GM23338 (cell line): ENCODE results near the gene TAF3. TPM values are rescaled to one million over a fixed set of nuclear protein-coding genes. Genes with fewer than 3 reads are reported as not detected.

ENCODE experiments used
- ATAC-seq: fragments of 200-7000 bp; cut with Tn5 transposase; 3 replicates; pipeline ENCODE4 v1.9.1; 2020
- DNase-seq: peaks from one replicate; pipeline ENCODE4 v3.0.0-alpha.2; 2015; ENCODE audit warnings: low spot score
- H2AFZ ChIP-seq: fragments of 200-600 bp; sonication (generic); 2 replicates; pipeline ENCODE4 v1.8.0; 2016; ENCODE audit warnings: antibody characterized with exemption, mild to moderate bottlenecking, moderate library complexity
- H3F3A ChIP-seq: fragments of 200-600 bp; sonication (generic); replicated peaks from 2 replicates; pipeline ENCODE4 v1.8.0; 2017; ENCODE audit warnings: antibody characterized with exemption, mixed run types, low read depth
- H3K27ac ChIP-seq: fragments of 200-600 bp; sonication (generic); 2 replicates; pipeline ENCODE4 v1.6.1; 2016; ENCODE audit warnings: low read depth
- H3K27me3 ChIP-seq: fragments of 200-600 bp; sonication (generic); 2 replicates; pipeline ENCODE4 v1.8.0; 2016; ENCODE audit warnings: mild to moderate bottlenecking, mixed run types, moderate library complexity; ENCODE audit not compliant: insufficient read depth
- H3K36me3 ChIP-seq: fragments of 200-600 bp; sonication (generic); 2 replicates; pipeline ENCODE4 v1.8.0; 2016; ENCODE audit warnings: mild to moderate bottlenecking; ENCODE audit not compliant: insufficient read depth
- H3K4me1 ChIP-seq: fragments of 200-600 bp; sonication (generic); 2 replicates; pipeline ENCODE4 v1.8.0; 2016; ENCODE audit warnings: mild to moderate bottlenecking, moderate library complexity; ENCODE audit not compliant: insufficient read depth
- H3K4me2 ChIP-seq: fragments of 200-600 bp; sonication (generic); 2 replicates; pipeline ENCODE4 v1.7.1; 2017; ENCODE audit warnings: mixed run types
- H3K4me3 ChIP-seq: fragments of 200-600 bp; sonication (generic); 2 replicates; pipeline ENCODE4 v1.6.1; 2016; ENCODE audit warnings: mixed run types
- H3K79me2 ChIP-seq: fragments of 200-600 bp; sonication (generic); replicated peaks from 2 replicates; pipeline ENCODE4 v1.8.0; 2017; ENCODE audit warnings: mild to moderate bottlenecking; ENCODE audit not compliant: insufficient read depth
- H3K9me2 ChIP-seq: fragments of 200-600 bp; sonication (generic); 2 replicates; pipeline ENCODE4 v1.8.0; 2017; ENCODE audit not compliant: insufficient read depth
- H4K20me1 ChIP-seq: fragments of 200-600 bp; sonication (generic); replicated peaks from 2 replicates; pipeline ENCODE4 v1.8.0; 2017; ENCODE audit warnings: mild to moderate bottlenecking; ENCODE audit not compliant: insufficient read depth
- H3K27ac Mint-ChIP-seq: 2 replicates; pipeline ENCODE4 v1.8.0; 2020; ENCODE audit warnings: inconsistent platforms, mild to moderate bottlenecking, moderate library complexity, mixed read lengths
- H3K27me3 Mint-ChIP-seq: 3 replicates; pipeline ENCODE4 v1.8.0; 2022; ENCODE audit warnings: low read depth, mild to moderate bottlenecking, moderate library complexity, mixed read lengths, inconsistent platforms; ENCODE audit not compliant: insufficient read depth, poor library complexity
- H3K36me3 Mint-ChIP-seq: 3 replicates; pipeline ENCODE4 v1.8.0; 2021; ENCODE audit warnings: low read depth, mild to moderate bottlenecking, inconsistent platforms, moderate library complexity, mixed read lengths
- H3K4me1 Mint-ChIP-seq: 3 replicates; pipeline ENCODE4 v1.8.0; 2020; ENCODE audit warnings: mild to moderate bottlenecking, inconsistent platforms, mixed read lengths
- H3K4me3 Mint-ChIP-seq: 3 replicates; pipeline ENCODE4 v1.8.0; 2021; ENCODE audit warnings: moderate library complexity, mild to moderate bottlenecking, inconsistent platforms, mixed read lengths
- H3K9me3 Mint-ChIP-seq: 3 replicates; pipeline ENCODE4 v1.8.0; 2020; ENCODE audit warnings: moderate library complexity, mild to moderate bottlenecking, inconsistent platforms, mixed read lengths
- CREB1 ChIP-seq: fragments of 250-450 bp; sonication (Bioruptor Pico); IDR thresholded peaks from 2 replicates; pipeline ENCODE4 v1.5.0; 2020; ENCODE audit warnings: low read depth, mild to moderate bottlenecking, moderate library complexity
- CTCF ChIP-seq, 2 experiments: fragments of 200-600 bp in 1 of 2; sonication (generic) in 1 of 2; conservative IDR thresholded peaks; 2 replicates each; pipeline versions ENCODE4 v1.5.1 to v1.6.1; 2016 to 2017; ENCODE audit warnings: antibody characterized with exemption in 2 of 2, low read depth in 2 of 2, mild to moderate bottlenecking in 2 of 2, moderate library complexity in 1 of 2
- ETS1 ChIP-seq: IDR thresholded peaks from 2 replicates; pipeline ENCODE4 v1.6.1; 2016; ENCODE audit warnings: antibody characterized with exemption
- EZH2 ChIP-seq: fragments of 200-600 bp; sonication (generic); IDR thresholded peaks from one replicate; pipeline ENCODE4 v1.8.0; 2017; ENCODE audit warnings: antibody characterized with exemption, mild to moderate bottlenecking, low read depth; ENCODE audit not compliant: unreplicated experiment
- EZH2phosphoT487 ChIP-seq: fragments of 200-600 bp; sonication (generic); IDR thresholded peaks from one replicate; pipeline ENCODE4 v1.8.1; 2018; ENCODE audit warnings: antibody characterized with exemption; ENCODE audit not compliant: unreplicated experiment
- JUNB ChIP-seq: IDR thresholded peaks from one replicate; pipeline ENCODE4 v1.6.1; 2016; ENCODE audit warnings: antibody characterized with exemption; ENCODE audit not compliant: unreplicated experiment
- NANOG ChIP-seq: IDR thresholded peaks from 2 replicates; pipeline ENCODE4 v1.6.1; 2016; ENCODE audit warnings: antibody characterized with exemption, borderline replicate concordance
- POLR2AphosphoS5 ChIP-seq: IDR thresholded peaks from 2 replicates; pipeline ENCODE4 v1.6.1; 2016; ENCODE audit warnings: antibody characterized with exemption, low read depth
- REST ChIP-seq: IDR thresholded peaks from one replicate; pipeline ENCODE4 v1.6.1; 2018; ENCODE audit warnings: antibody characterized with exemption; ENCODE audit not compliant: unreplicated experiment
- STAT1 ChIP-seq: IDR thresholded peaks from one replicate; pipeline ENCODE4 v1.6.1; 2016; ENCODE audit warnings: antibody characterized with exemption; ENCODE audit not compliant: unreplicated experiment
- ZNF114 ChIP-seq: fragments of 250-450 bp; sonication (Bioruptor Pico); IDR thresholded peaks from 2 replicates; pipeline ENCODE4 v1.5.0; 2020; ENCODE audit warnings: mild to moderate bottlenecking, moderate library complexity
- polyA plus RNA-seq: library from polyadenylated mRNA; unstranded; fragments of >200 nt; fragmentation: Nextera tagmentation; extraction: Ambion mirVana; gene quantifications from 2 replicates; pipeline ENCODE4 v1.2.1, GENCODE V29; 2016
- total RNA-seq: library from RNA; depleted of rRNA; stranded (reverse); fragments of >200 nt; shearing (Covaris generic); gene quantifications from 2 replicates; pipeline ENCODE4 v1.2.3, GENCODE V29; 2014

The TAF3 gene
- total and polyA plus RNA-seq, 2 experiments from 2014 or later = 6.4 to 15.2 TPM

GRCh38 chr10:8061274-8062211, 243.2 kb downstream of the TAF3 start (continued):
- no peak for TF ChIP-seq CTCF (conservative IDR thresholded peaks at IDR 0.05; ENCODE audit: low read depth in 2 of 2)
- no peak for TF ChIP-seq CREB1 (CRISPR knock-in tag)
- no peak for TF ChIP-seq ZNF114 (CRISPR knock-in tag)
- TF ChIP-seq EZH2 = no peak
- no peak for TF ChIP-seq NANOG
- no peak for TF ChIP-seq POLR2AphosphoS5
- no peak for TF ChIP-seq EZH2phosphoT487

- no peaks in the 10 kb centered on the region for H3K9me3 Mint-ChIP-seq
- Histone ChIP-seq H3F3A (peaks cover 18% of the 10 kb centered on the region), H3K36me3 (no peaks in the 10 kb centered on the region), H3K27ac (no peak overlapping the region), H3K79me2 (no peaks in the 10 kb centered on the region), H2AFZ (no peak overlapping the region), H3K9me2 (no peaks in the 10 kb centered on the region), H3K27me3 (peaks cover 88% of the 10 kb centered on the region), H3K4me3 (peak overlapping the region; percentile 47), H4K20me1 (no peaks in the 10 kb centered on the region), H3K4me1 (peaks cover 62% of the 10 kb centered on the region), H3K4me2 (peak overlapping the region; percentile 75)
- ATAC-seq (peak; percentile 12), DNase-seq (peak; percentile 83)
- H3K27me3 Mint-ChIP-seq = peaks cover 79% of the 10 kb centered on the region
- H3K4me3 Mint-ChIP-seq = peak overlapping the region; percentile 48
- H3K4me1 Mint-ChIP-seq = peaks cover 75% of the 10 kb centered on the region
- no peaks in the 10 kb centered on the region; the same call in 2 of the 3 replicates for H3K36me3 Mint-ChIP-seq
- no peak overlapping the region for H3K27ac Mint-ChIP-seq
- TF ChIP-seq REST (no peak), EZH2phosphoT487 (no peak), JUNB (no peak), POLR2AphosphoS5 (no peak), ETS1 (no peak), NANOG (peak; percentile 56), STAT1 (no peak), EZH2 (peak; percentile 34)
These were observed 245.0 kb downstream of the TAF3 start for GRCh38 chr10:8063128-8063908.
